NT2/D1 (cell line): ENCODE data around the gene IFT80.

Experiments
- SUZ12 ChIP-seq: IDR thresholded peaks from 2 replicates; pipeline ENCODE4 v1.6.1; 2011; ENCODE audit not compliant: insufficient read length, insufficient read depth; ENCODE audit errors: extremely low read depth
- YY1 ChIP-seq: IDR thresholded peaks from 2 replicates; pipeline ENCODE4 v1.6.1; 2011; ENCODE audit not compliant: insufficient read length, insufficient read depth
- ZNF274 ChIP-seq: IDR thresholded peaks from 2 replicates; pipeline ENCODE4 v1.6.1; 2011; ENCODE audit warnings: mild to moderate bottlenecking, low read depth, low read length

DNA sequence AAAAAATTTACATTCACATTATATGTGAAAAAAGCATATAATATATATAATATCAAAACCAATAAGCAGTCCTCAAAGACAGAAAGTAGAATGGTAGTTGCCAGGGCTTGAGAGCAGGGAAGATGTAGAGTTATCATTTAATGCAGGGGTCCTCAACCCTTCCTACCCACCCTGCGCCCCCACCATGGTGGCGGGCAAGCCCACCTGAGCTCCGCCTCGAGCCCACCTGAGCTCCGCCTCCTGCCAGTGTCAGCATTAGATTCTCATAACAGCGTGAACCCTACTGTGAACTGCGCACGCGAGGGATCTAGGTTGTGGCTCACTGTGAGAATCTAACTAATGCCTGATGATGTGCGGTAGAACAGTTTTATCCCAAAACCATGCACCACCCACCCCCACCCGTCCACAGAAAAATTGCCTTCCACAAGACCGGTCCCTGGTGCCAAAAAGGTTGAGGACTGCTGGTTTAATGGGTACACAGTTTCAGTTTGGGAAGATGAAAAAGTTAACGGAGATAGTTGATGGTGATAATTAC lies 47.6 kb upstream of the IFT80 start:
- TF ChIP-seq SUZ12 (no peak), YY1 (no peak), ZNF274 (no peak)
